ENCODE measurements around the gene GON4L. TPM values are rescaled to one million over a fixed set of nuclear protein-coding genes. Genes with fewer than 3 reads are reported as not detected.

The GON4L gene, protein sequence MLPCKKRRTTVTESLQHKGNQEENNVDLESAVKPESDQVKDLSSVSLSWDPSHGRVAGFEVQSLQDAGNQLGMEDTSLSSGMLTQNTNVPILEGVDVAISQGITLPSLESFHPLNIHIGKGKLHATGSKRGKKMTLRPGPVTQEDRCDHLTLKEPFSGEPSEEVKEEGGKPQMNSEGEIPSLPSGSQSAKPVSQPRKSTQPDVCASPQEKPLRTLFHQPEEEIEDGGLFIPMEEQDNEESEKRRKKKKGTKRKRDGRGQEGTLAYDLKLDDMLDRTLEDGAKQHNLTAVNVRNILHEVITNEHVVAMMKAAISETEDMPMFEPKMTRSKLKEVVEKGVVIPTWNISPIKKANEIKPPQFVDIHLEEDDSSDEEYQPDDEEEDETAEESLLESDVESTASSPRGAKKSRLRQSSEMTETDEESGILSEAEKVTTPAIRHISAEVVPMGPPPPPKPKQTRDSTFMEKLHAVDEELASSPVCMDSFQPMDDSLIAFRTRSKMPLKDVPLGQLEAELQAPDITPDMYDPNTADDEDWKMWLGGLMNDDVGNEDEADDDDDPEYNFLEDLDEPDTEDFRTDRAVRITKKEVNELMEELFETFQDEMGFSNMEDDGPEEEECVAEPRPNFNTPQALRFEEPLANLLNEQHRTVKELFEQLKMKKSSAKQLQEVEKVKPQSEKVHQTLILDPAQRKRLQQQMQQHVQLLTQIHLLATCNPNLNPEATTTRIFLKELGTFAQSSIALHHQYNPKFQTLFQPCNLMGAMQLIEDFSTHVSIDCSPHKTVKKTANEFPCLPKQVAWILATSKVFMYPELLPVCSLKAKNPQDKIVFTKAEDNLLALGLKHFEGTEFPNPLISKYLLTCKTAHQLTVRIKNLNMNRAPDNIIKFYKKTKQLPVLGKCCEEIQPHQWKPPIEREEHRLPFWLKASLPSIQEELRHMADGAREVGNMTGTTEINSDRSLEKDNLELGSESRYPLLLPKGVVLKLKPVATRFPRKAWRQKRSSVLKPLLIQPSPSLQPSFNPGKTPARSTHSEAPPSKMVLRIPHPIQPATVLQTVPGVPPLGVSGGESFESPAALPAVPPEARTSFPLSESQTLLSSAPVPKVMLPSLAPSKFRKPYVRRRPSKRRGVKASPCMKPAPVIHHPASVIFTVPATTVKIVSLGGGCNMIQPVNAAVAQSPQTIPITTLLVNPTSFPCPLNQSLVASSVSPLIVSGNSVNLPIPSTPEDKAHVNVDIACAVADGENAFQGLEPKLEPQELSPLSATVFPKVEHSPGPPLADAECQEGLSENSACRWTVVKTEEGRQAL (N-terminal part only)
- 19.9 and 26.4 TPM in 2 replicates for total RNA-seq
- polyA plus RNA-seq, result 42.0 and 44.4 TPM in 2 replicates

DNA sequence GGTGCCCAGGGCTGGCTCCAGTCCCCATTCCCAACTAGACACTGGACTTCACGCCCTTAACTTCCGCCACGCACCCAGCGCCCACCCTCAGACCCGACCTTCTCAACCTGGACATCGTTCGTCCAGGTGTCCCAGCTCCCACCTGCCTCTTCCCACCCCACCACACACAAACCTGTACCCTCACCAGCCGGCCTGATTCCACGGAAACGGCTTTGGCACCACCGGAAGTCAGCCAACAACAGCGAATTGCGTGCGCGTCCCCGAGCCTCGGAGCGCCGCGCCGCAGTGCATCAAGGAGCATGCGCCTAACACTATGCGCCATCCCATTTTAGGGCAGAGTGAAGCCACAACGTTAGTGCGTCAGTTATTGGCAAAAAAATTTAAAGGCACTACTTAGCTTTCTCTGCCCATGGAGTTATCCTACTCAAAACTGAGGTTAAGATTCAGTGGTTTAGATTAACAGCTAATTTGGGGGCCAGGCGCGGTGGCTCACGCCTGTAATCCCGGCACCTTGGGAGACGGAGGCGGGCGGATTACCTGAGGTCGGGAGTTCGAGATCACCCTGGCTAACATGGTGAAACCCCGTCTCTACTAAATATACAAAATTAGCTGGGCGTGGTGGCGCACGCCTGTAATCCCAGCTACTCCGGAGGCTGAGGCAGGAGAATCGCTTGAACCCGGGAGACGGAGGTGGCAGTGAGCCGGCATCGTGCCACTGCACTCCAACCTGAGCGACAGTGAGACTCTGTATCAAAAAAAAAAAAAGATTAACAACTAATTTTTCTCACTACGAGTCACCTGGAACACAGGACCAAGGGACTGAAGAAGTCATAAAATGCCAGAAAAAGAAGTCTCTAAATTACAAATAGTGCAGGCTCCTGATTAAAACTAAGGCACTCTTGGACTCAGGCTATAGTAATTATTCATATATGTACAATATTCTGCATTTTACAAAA lies at the start of gene GON4L:
GON4L (minus strand) TSS at position 240 of the 956 bp plus-strand sequence. CDS start 3,434 bp downstream, outside the sequence.
- TF ChIP-seq, protein P1, sequence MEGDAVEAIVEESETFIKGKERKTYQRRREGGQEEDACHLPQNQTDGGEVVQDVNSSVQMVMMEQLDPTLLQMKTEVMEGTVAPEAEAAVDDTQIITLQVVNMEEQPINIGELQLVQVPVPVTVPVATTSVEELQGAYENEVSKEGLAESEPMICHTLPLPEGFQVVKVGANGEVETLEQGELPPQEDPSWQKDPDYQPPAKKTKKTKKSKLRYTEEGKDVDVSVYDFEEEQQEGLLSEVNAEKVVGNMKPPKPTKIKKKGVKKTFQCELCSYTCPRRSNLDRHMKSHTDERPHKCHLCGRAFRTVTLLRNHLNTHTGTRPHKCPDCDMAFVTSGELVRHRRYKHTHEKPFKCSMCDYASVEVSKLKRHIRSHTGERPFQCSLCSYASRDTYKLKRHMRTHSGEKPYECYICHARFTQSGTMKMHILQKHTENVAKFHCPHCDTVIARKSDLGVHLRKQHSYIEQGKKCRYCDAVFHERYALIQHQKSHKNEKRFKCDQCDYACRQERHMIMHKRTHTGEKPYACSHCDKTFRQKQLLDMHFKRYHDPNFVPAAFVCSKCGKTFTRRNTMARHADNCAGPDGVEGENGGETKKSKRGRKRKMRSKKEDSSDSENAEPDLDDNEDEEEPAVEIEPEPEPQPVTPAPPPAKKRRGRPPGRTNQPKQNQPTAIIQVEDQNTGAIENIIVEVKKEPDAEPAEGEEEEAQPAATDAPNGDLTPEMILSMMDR (IDR thresholded peaks at IDR 0.05; ENCODE audit: low read depth, low read length), result no peak
- Histone ChIP-seq H3K4me3 (peak within 1 kb of the TSS; percentile 85), H3K36me3 (peaks cover 13% of the 10 kb centered on the region), H3K9me3 (ENCODE audit: low read depth) (no peaks in the 10 kb centered on the region), H3K27me3 (peaks cover 2% of the 10 kb centered on the region), H3K4me1 (ENCODE audit: low read depth) (peaks cover 6% of the 10 kb centered on the region), H3K27ac (peak within 1 kb of the TSS; percentile 78)
- DNase-seq (ENCODE audit: low read depth in 1 of 2, low spot score in 1 of 2), result peak; percentile 94

DNA sequence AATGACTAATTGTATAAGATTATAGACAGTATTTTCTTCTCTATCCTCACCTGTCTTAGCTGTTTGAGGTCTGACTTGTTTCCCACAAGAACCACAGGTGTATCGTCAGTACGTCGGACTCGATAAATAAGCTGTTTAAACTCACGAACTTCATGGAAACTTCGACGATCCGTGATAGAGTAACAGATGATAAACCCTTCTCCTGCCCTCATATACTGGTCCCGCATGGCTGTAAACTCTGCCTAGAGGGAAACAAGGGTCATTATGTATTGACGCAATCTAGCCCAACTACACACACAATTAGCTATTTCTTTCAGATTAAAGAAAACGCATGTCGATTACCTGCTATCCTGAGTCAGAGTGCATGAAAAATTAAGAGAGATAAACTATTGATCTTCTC lies 47.2 kb upstream of the GON4L start:
- H3K9me3 ChIP-seq (ENCODE audit: low read depth), result no peaks in the 10 kb centered on the region
- no peak for DNase-seq (ENCODE audit: low read depth in 1 of 2, low spot score in 1 of 2)
- H3K4me3 ChIP-seq, result no peak overlapping the region
- no peak overlapping the region for H3K27ac ChIP-seq
- no peaks in the 10 kb centered on the region for H3K27me3 ChIP-seq
- peaks cover 55% of the 10 kb centered on the region for H3K36me3 ChIP-seq
- TF ChIP-seq, protein P1 (IDR thresholded peaks at IDR 0.05; ENCODE audit: low read depth, low read length), result no peak
- no peaks in the 10 kb centered on the region for H3K4me1 ChIP-seq (ENCODE audit: low read depth)

DNA sequence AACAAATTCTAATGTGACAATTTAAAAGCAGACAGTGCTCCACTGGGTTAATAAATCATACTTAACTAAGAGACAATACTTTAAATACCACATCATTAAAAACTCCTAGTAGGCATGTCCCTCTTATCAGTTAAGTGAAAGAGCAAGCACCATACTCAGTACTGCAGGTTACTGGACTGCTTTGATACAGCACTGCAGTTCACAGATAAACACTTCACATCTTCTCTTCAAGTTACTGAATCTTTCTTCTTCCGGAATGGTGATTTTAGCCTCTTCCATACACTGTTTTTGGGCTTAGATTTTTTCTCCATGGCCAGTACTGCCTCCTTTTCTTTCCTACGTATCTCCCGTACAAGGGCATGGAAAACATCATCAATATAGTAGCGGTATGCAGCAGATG lies 43.1 kb upstream of the GON4L start:
- peaks cover 59% of the 10 kb centered on the region for H3K36me3 ChIP-seq
- TF ChIP-seq, protein P1 (IDR thresholded peaks at IDR 0.05; ENCODE audit: low read depth, low read length), result no peak
- DNase-seq (ENCODE audit: low read depth in 1 of 2, low spot score in 1 of 2), result no peak
- H3K27me3 ChIP-seq, result no peaks in the 10 kb centered on the region
- H3K4me1 ChIP-seq (ENCODE audit: low read depth), result no peaks in the 10 kb centered on the region
- H3K27ac ChIP-seq, result no peak overlapping the region
- no peaks in the 10 kb centered on the region for H3K9me3 ChIP-seq (ENCODE audit: low read depth)
- no peak overlapping the region for H3K4me3 ChIP-seq

DNA sequence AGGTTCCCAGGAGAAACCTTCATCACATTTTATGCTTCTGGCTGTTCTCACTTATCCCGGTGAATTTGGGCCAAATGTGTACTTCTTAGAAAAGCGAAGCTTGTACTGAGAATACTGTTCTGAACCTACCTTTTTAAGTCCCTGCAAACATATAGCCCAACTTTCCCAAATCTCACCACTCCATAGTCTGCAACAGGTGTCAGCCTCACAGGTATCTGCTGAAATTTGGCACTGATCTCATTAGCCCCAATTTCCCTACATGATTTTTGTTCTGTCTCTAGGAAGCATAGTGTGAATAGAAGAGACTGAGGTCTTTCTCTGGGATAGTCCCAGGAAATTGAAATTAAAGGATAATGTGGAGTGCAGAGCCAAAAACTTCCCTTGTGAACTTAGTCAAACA lies 42.7 kb upstream of the GON4L start:
- H3K4me3 ChIP-seq, result no peak overlapping the region
- no peak for DNase-seq (ENCODE audit: low read depth in 1 of 2, low spot score in 1 of 2)
- H3K27ac ChIP-seq, result no peak overlapping the region
- H3K27me3 ChIP-seq, result no peaks in the 10 kb centered on the region
- TF ChIP-seq, protein P1 (IDR thresholded peaks at IDR 0.05; ENCODE audit: low read depth, low read length), result no peak
- H3K4me1 ChIP-seq (ENCODE audit: low read depth), result no peaks in the 10 kb centered on the region
- H3K9me3 ChIP-seq (ENCODE audit: low read depth), result no peaks in the 10 kb centered on the region
- peaks cover 55% of the 10 kb centered on the region for H3K36me3 ChIP-seq
